GM23248 (cell line): ENCODE data around the gene KSR2.

Experiments
- EZH2 ChIP-seq: fragments of 200-600 bp; sonication (generic); IDR thresholded peaks from 2 replicates; pipeline ENCODE4 v1.6.1; 2018; ENCODE audit warnings: antibody characterized with exemption, mild to moderate bottlenecking; ENCODE audit not compliant: insufficient read depth, poor library complexity, severe bottlenecking
- EZH2phosphoT487 ChIP-seq: fragments of 200-600 bp; sonication (generic); IDR thresholded peaks from 2 replicates; pipeline ENCODE4 v1.6.1; 2018; ENCODE audit warnings: antibody characterized with exemption, moderate library complexity, mild to moderate bottlenecking, low read depth; ENCODE audit not compliant: insufficient read depth

GRCh38 chr12:117853600-117853999, 115.2 kb downstream of the KSR2 start:
- TF ChIP-seq EZH2phosphoT487 (no peak), EZH2 (no peak)
